Germinal center (tissue), 1 donor: ENCODE results near the gene UBAC1.
"Not testable (repeated sequence)": the region's sequence is repeated elsewhere in the genome, so short reads cannot be mapped to it uniquely, and the experiment has no call there.

Source experiments
- DNase-seq: peaks from one replicate; pipeline ENCODE4 v3.0.0; 2012; ENCODE audit warnings: mixed read lengths, low spot score

The UBAC1 gene

GRCh38 chr9:135898634-135899407 lies 62.4 kb downstream of the UBAC1 start:
- DNase-seq: no peak

- DNase-seq: no peak
Measured at GRCh38 chr9:135896626-135897025, 64.5 kb downstream of the UBAC1 start.

DNA sequence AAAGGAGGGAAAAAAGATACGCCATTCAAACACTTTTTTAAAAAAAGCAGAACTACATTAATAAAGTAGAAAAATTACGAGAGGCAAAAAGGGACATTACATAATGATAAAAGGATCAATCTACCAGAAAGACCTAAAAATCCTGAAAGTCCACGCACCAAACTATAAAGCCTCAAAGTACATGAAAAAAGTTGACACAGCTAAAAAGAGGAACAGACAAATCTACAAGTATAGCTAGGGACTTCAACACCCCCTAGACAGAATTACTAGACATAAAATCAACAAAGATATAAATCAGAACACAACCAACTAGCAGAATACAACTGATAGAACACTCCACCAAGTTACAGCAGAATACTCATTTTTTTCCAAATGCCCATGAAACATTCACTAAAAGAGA lies 65.0 kb downstream of the UBAC1 start:
- no peak for DNase-seq

- DNase-seq: no peak
Measured at GRCh38 chr9:135895202-135895848, 65.8 kb downstream of the UBAC1 start.

DNA sequence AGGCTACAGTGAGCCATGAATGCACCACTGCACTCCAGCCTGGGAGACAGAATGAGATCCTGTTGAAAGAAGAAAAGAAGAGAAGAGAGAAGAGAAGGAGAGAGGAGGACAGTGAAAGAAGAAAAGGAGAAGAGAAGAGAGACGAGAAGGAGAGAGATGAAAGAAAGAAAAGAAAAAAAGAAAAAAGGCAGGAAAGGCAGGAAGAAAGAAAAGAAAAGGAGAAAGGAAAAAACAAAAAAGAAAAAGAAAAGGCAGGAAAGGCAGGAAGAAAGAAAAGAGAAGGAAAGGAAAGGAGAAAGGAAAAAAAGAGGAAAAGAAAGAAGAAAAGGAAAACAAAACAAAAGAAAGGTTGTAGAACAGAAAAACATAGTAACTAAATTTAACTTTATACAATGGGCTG lies 68.1 kb downstream of the UBAC1 start:
- DNase-seq: no peak

GRCh38 chr9:135892327-135892726 lies 68.8 kb downstream of the UBAC1 start:
- DNase-seq: not testable (repeated sequence)

DNA sequence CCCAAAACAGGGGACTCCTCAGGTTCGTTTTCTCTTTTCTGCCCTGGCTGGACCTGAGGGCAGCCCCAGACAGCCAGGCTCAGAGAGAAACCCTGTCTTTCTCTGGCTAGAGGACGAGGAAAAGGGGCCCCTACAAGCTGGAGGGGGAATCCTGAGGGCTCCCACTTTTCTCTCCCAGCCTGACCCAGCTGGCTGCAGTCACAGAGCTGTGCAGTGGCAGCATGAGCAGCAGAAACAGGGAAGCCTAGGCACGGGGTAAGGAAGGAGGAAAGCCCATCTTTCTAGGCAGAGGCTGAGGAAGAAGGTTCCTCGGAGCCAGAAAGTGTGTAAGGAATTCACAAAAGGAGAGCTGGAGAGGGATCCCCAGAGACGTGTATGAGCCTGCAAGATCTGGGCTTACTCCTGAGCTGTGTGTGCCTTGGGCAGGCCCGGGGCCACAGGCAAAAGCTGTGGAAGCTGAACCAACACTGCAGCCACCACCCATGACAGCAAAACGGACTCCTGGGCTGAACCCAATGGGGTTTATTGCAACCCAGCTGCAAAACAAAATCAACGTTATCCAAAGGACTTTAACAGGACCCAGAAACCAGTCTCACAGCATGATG lies 70.0 kb downstream of the UBAC1 start:
- DNase-seq: no peak

DNA sequence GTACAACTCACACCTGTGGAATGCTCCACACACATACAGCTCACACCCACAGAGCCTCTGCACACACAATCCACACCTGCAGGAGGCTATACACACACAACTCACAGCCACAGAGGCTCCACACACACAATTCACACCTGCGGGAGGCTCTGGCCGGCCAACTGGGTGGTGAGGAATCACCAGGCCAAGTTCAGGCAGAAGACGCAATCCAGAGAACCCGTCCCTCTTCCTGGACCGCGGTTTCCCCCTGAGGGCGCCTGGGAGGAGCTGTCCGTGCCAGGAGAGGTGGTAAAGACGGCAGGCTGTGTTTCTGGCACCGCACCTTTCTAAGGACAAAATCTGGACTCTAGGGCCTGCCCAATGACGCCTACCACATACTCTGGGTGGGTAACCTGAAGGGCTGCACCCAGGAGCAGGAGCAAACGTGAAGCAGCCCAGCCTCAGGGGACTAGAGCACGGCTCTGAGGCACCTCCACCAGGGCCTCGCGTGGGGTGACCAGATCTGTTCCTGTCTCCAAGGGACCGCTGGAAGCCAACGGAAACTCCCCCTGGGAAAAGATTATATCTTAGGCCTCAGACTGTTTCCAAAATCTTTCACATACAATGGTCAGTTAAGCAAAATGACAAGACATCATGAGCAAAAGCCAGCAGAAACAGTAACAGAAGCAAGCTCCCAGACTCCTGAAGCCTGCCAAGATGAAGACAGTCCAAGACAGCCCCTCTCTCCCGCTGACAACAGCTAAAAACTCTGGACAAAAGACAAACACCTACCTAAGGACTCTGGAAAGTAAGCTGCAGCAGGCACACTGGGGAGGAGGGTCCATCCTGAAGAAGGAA lies 70.8 kb downstream of the UBAC1 start:
- no peak for DNase-seq

- no peak for DNase-seq
Measured at GRCh38 chr9:135889564-135890189, 71.5 kb downstream of the UBAC1 start.

DNA sequence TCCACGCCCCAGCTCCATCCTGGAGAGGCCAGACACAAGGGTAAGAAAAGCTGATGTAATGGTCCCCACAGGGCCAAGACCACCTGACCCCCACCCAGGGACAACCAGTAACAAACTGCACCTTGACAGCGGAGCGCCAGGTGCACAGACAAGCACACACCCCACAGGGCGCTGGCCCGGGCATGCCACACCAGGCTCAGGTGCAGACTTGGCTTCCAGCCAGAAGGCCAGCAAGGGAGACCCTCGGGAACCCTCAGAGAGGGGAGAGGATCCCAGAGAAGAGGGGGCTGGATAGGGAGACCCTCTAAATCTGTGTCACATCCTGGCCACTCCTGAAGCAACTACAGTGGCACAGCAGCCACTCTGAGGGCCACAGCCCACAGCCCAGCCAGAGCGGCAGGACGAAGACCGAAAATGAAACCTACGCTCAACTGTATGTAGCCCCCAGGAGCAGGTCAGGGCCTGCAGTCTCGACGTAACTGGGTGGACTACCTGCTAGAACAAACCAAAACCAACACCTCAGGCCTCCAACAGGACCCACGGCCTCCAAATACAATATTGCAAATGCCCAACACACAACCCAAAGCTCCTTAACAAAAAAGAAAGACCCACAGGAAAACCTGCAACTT lies 72.3 kb downstream of the UBAC1 start:
- no peak for DNase-seq

DNA sequence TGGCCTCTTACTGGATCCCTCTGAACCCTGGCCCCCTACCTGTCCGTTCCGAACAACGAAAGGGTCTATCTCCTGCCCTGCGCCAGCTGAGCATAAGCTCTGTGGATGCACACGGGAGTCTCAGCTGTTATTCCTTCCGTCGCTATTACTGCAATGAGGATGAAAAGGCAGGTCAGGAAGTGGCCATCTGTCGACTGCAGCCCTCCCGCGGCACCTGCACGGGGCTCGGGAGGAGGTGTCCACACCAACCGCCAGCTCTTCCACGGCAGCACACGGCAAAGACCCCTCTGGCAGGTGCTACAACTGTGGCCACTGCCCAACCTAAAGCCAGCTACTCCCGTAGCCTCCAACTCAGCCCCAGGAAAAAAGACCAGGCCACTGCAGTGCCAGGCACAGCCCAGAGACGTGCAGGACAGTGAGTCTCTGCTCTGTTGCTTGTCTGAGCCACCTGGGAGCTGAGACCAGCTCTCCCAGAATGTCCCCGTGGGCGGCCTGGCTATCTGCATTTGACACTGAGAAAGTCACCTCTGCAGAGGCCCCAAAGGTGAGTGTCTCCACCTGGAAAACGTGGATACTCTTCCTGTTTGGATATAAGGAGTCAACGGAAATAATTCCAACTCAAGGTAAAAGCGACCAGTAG lies 72.9 kb downstream of the UBAC1 start:
- DNase-seq: no peak

GRCh38 chr9:135887585-135888050 lies 73.6 kb downstream of the UBAC1 start:
- DNase-seq: peak; percentile 53

DNA sequence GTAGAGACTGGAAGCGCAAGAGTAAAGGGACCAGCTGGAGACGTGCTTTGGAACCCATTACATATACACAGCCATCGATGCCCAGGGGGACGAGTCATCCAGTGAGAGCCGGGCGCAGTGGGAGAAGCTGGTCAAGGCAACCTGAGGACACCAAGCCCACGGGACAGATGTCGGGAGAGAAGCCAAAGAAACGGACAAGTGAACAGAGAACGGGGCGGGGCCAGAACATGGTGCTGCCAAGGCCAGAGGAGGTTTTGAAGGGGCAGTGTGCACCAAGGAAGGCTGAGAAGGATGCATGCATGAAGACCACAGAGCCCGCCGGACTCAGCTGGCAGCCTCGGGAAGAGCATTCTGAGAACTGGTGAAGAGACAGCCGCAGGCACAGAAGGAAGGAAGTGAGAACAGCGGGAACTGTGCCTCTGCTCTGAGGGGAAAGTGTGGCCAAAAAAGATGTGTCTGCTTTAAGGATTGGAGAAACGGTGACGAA lies 74.1 kb downstream of the UBAC1 start:
- DNase-seq: no peak

- no peak for DNase-seq
Measured at GRCh38 chr9:135886147-135886981, 74.8 kb downstream of the UBAC1 start.

GRCh38 chr9:135885100-135885853 lies 75.9 kb downstream of the UBAC1 start:
- DNase-seq: no peak

DNA sequence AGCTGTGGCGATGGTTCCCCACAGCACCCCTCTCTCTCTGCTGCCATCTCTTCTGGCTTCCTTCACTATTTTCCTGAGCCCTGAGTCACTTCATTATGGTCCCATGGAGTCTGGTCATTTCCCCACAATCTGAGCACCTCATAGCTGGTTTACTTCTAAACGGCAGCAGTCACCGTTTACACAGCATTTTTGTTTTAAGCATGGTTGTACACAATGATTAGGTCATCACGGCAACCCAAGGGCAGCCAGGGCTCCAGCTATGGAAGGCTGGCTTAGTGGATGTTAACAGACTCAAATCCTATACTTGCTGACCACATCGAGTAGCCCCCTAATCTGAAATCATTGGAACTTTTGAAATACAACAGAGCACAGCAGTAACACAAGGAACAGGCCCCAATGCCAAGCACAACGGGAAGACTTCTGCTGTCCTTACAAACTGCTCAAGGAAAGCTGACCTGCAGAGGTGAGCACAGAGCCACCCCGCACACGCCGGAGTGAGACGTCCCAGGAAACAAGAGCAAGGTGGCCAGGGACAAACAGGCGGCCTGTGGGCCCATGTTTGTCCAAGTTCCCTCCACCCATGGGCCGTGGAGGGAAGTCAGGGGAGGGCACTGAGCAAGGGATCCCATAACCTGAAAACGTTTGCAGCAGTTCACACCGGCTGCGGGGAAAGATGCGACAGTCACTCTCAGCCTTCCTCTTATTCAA lies 76.7 kb downstream of the UBAC1 start:
- no peak for DNase-seq

DNA sequence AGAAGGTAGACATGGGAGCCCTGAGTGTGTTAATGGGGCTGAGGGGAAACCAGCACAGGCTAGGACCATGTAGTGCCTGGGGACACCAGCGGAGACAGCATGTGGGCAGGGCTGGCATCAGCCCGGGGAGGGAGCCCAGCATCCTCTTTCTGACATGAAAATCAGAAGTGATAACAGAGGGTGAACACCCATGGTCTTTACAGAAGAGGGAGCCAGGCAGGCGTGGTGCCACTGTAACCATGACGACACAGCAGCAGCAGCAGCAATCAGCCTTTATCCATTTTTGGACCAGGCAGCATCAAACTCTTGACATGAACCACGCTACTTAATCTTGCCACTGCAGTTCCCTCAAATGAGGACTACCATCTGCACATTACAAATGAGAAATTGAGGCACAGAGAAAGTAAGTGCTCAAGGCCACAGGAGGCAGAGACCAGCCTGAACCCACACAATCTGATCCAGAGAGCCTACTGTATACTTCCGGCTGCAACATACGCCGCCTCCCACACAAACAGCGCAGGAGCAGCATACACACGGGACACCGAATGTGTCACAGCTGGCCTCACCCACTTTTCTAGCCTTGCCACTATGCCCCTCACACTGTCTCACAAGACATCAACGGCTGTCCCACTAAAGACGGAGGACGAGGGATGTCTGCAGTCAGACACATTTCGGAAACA lies 77.6 kb downstream of the UBAC1 start:
- DNase-seq: no peak
